ENCODE measurements around the gene GNPTAB.

GNPTAB gene

DNA sequence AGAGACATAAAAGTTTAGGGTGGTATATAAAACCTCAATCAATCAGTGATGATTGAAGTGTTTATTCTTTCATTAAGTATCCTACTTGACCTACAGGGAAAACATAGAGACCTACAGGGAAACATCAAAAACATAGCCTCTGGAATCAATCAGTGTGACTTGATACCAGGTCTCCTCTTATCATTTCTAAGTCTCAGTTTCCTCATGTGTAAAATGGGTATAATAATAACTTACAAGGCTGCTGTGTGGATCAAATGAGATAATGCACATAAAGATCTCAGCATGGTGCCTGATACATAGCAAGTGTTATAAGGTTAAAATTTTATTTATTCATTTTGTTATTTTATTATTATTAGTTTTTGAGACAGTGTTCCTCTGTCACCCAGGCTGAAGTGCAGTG is 22.2 kb upstream of the GNPTAB start:
- H3K79me2 ChIP-seq (ENCODE audit: insufficient read depth, low read depth), result no peaks in the 10 kb centered on the region
- H3K36me3 ChIP-seq (ENCODE audit: insufficient read depth), result no peaks in the 10 kb centered on the region
- H4K20me1 ChIP-seq (ENCODE audit: insufficient read depth), result no peaks in the 10 kb centered on the region
- no peaks in the 10 kb centered on the region for H3K4me1 ChIP-seq (ENCODE audit: low read depth, poor library complexity, severe bottlenecking)
- H2AFZ ChIP-seq (ENCODE audit: low read depth), result no peak overlapping the region
- TF ChIP-seq, protein P1, sequence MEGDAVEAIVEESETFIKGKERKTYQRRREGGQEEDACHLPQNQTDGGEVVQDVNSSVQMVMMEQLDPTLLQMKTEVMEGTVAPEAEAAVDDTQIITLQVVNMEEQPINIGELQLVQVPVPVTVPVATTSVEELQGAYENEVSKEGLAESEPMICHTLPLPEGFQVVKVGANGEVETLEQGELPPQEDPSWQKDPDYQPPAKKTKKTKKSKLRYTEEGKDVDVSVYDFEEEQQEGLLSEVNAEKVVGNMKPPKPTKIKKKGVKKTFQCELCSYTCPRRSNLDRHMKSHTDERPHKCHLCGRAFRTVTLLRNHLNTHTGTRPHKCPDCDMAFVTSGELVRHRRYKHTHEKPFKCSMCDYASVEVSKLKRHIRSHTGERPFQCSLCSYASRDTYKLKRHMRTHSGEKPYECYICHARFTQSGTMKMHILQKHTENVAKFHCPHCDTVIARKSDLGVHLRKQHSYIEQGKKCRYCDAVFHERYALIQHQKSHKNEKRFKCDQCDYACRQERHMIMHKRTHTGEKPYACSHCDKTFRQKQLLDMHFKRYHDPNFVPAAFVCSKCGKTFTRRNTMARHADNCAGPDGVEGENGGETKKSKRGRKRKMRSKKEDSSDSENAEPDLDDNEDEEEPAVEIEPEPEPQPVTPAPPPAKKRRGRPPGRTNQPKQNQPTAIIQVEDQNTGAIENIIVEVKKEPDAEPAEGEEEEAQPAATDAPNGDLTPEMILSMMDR (conservative IDR thresholded peaks at IDR 0.05; ENCODE audit: low read depth, low read length), result no peak
- no peak overlapping the region for H3K4me2 ChIP-seq
- no peak overlapping the region for H3K27ac ChIP-seq
- no peaks in the 10 kb centered on the region for H3K27me3 ChIP-seq (ENCODE audit: insufficient read depth, low read depth)
- no peak overlapping the region for H3K4me3 ChIP-seq (IDR thresholded peaks at IDR 0.05; ENCODE audit: insufficient read depth, low read depth, low read length)
- H3K9ac ChIP-seq, result no peak overlapping the region

DNA sequence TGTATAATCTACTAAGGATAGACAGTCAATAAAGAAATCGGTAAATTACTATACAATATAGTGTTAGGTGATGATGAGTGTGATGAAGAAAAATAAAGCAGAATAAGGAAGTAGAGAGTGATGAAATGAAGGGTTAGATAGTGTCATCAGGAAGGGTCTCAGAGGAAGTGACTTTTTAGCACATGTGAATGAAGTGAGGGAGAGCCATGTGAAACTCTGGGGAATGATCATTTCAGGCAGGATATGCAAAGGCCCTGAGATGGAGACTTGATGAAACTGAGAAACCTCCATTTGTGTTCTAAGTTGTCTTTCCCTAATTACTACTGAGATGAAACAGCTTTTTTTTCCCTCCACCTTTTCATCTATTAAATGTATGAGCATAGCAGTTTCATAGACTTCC is 19.4 kb upstream of the GNPTAB start:
- Histone ChIP-seq H3K36me3 (ENCODE audit: insufficient read depth) (no peaks in the 10 kb centered on the region), H3K27me3 (ENCODE audit: insufficient read depth, low read depth) (no peaks in the 10 kb centered on the region), H3K79me2 (ENCODE audit: insufficient read depth, low read depth) (no peaks in the 10 kb centered on the region), H3K9ac (no peak overlapping the region), H3K4me2 (no peak overlapping the region), H3K4me3 (IDR thresholded peaks at IDR 0.05; ENCODE audit: insufficient read depth, low read depth, low read length) (no peak overlapping the region), H2AFZ (ENCODE audit: low read depth) (no peak overlapping the region), H3K4me1 (ENCODE audit: low read depth, poor library complexity, severe bottlenecking) (no peaks in the 10 kb centered on the region), H4K20me1 (ENCODE audit: insufficient read depth) (no peaks in the 10 kb centered on the region), H3K27ac (no peak overlapping the region)
- TF ChIP-seq, protein P1 (conservative IDR thresholded peaks at IDR 0.05; ENCODE audit: low read depth, low read length), result no peak

DNA sequence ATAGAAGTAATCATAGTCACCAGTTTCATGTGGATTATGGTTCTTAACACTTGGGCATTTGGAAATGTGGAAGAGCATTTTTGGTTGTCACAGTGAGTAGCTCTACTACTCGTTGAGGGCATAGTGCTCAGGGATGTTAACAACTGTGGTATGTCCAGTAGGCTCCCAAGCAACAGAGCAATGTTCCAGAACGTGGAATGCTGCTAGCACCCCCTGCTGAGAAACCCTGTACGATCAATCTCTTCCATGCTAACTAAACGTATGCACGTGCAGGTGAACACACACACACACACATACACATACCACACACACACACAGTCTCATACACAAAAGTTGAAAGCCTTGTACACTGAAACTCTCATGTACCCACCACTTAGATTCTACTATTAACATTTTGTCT is 16.6 kb upstream of the GNPTAB start:
- Histone ChIP-seq H3K9ac (no peak overlapping the region), H3K4me3 (IDR thresholded peaks at IDR 0.05; ENCODE audit: insufficient read depth, low read depth, low read length) (no peak overlapping the region), H3K79me2 (ENCODE audit: insufficient read depth, low read depth) (no peaks in the 10 kb centered on the region), H3K36me3 (ENCODE audit: insufficient read depth) (no peaks in the 10 kb centered on the region), H3K27me3 (ENCODE audit: insufficient read depth, low read depth) (no peaks in the 10 kb centered on the region), H3K27ac (no peak overlapping the region), H3K4me1 (ENCODE audit: low read depth, poor library complexity, severe bottlenecking) (no peaks in the 10 kb centered on the region), H4K20me1 (ENCODE audit: insufficient read depth) (no peaks in the 10 kb centered on the region), H3K4me2 (no peak overlapping the region), H2AFZ (ENCODE audit: low read depth) (no peak overlapping the region)
- TF ChIP-seq, protein P1 (conservative IDR thresholded peaks at IDR 0.05; ENCODE audit: low read depth, low read length), result no peak

DNA sequence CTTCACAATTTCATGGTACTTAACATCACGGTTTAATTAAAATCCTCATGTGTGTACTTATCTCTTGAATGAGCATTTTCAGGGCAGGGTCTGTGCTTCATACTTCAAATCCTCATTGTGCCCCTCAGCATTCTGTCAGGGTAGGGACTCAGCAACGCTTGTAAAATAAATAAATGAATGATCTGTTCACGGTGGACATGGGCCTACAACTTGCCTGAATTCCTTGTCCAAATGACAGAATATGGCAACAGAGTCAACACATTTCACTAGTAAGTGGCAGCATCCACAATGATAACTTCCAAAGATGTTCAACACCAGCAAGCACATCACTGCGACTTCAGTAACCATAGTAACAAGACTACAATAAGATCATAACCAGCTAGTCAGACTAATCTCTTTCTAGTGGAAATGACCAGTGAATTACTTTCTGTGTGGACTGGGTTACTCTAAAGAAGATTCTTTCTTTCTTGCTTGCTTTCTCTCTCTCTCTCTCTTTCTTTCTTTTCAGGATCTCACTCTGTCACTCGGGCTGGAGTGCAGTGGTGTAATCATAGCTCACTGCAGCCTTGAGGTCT is 14.5 kb upstream of the GNPTAB start:
- no peak overlapping the region for H3K9ac ChIP-seq
- H3K4me2 ChIP-seq, result no peak overlapping the region
- no peak overlapping the region for H2AFZ ChIP-seq (ENCODE audit: low read depth)
- H3K36me3 ChIP-seq (ENCODE audit: insufficient read depth), result no peaks in the 10 kb centered on the region
- H3K4me3 ChIP-seq (IDR thresholded peaks at IDR 0.05; ENCODE audit: insufficient read depth, low read depth, low read length), result no peak overlapping the region
- no peaks in the 10 kb centered on the region for H3K4me1 ChIP-seq (ENCODE audit: low read depth, poor library complexity, severe bottlenecking)
- no peaks in the 10 kb centered on the region for H4K20me1 ChIP-seq (ENCODE audit: insufficient read depth)
- H3K27me3 ChIP-seq (ENCODE audit: insufficient read depth, low read depth), result no peaks in the 10 kb centered on the region
- no peaks in the 10 kb centered on the region for H3K79me2 ChIP-seq (ENCODE audit: insufficient read depth, low read depth)
- H3K27ac ChIP-seq, result no peak overlapping the region
- TF ChIP-seq, protein P1 (conservative IDR thresholded peaks at IDR 0.05; ENCODE audit: low read depth, low read length), result no peak

Data from KMS-11 (cell line).